ENCODE measurements around the gene CCDC124.

DNA sequence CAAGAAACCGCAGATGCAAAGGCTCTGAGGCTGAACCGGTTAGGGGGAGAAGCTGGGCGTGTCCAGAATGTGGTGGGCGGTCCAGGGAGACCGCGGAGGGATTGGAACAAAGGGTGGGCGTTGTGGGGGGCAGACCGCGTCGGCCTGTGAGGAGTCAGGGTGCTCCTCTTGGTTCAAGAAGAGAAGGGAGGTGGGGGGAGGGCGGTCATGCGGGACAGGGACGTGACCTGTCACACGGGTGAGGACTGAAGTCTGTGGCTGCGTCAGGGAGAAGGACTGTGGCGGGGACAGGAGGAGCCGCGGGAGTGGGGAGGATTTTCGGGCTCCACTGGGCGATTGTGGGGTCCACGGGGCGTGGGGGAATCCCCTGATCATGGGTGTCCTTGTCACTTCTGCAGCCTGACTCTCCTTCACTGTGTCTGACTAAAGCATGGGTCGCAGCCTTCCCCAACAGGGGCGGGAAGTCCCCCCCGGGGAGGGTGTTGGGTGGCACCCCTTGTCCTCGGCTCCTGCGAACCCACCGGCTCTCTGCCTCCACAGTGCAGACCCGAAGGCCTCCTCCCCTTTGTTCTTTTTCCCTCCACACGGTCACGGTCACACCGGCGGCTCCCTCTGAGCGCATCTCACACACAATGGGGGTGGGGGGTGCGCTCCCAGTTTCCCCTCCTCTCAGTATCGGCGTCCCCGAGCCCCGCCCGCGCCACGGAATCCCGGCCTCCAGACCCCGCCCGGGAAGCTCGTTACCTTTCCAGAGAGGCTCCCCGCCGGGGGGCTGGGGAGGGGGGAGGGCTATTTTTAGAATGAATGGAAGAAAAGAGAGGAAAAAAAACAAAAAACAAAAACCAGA is 17.7 kb downstream of the CCDC124 start:
- TF ChIP-seq GATA2 (CRISPR knock-in tag; IDR thresholded peaks at IDR 0.05) (no peak), RAD21 (IDR thresholded peaks at IDR 0.05; ENCODE audit: low read length) (no peak)
